ENCODE measurements around the gene RNF38. TPM values are rescaled to one million over a fixed set of nuclear protein-coding genes. Genes with fewer than 3 reads are reported as not detected.

The RNF38 gene
- total and polyA plus RNA-seq, 9 of the 15 experiments (the other 6 are each of a cell fraction or from before 2014, with no cell fraction given) = 1.6 to 9.8 (median 4.5) TPM

- Histone ChIP-seq H3K79me2 (ENCODE audit: control insufficient read depth, insufficient read depth, low read length) (no peaks in the 10 kb centered on the region), H4K20me1 (replicated peaks; ENCODE audit: control insufficient read depth, insufficient read depth, low read length) (no peaks in the 10 kb centered on the region), H3K27me3 (ENCODE audit: control insufficient read depth in 2 of 2, insufficient read depth in 2 of 2, low read length in 2 of 2) (no peaks in the 10 kb centered on the region), H3K4me1 (replicated peaks in 1 of 2; ENCODE audit: control insufficient read depth in 2 of 2, insufficient read depth in 2 of 2, low read length in 2 of 2) (no peaks in the 10 kb centered on the region; a peak in 1 of 5 replicates), H3K27ac (ENCODE audit: extremely low read depth, low read depth, low read length) (no peak overlapping the region), H3K9ac (ENCODE audit: insufficient read depth in 1 of 2, low read depth in 2 of 2, low read length in 2 of 2) (no peak overlapping the region), H3K9me3 (replicated peaks; ENCODE audit: control insufficient read depth, insufficient read depth, low read depth, low read length) (no peaks in the 10 kb centered on the region), H3K9me1 (ENCODE audit: control insufficient read depth, insufficient read depth, low read length) (no peaks in the 10 kb centered on the region), H3K4me2 (ENCODE audit: insufficient read depth, low read length) (no peak overlapping the region), H3K4me3 (no peak overlapping the region), H3K36me3 (ENCODE audit: control insufficient read depth, insufficient read depth, low read length) (no peaks in the 10 kb centered on the region), H2AFZ (ENCODE audit: low read depth, low read length) (no peak overlapping the region)
- CTCF ChIA-PET (ENCODE audit: low intra/inter-chr PET ratio) = no interaction called here
- no TSS peak for BruUV-seq (replicated peaks)
- intact Hi-C loops (cut with micrococcal nuclease) (no loop called here), in situ Hi-C loops (cut with MboI) (no loop called here)
- no peak for FAIRE-seq
- DNase-seq (ENCODE audit: extremely low read depth in 1 of 4, low spot score in 3 of 4) = no peak
- POLR2A ChIA-PET = no interaction called here
- whole genome bisulfite sequencing (ENCODE audit: insufficient coverage, low coverage, missing lambda C conversion rate) = 39% methylated on average over 3 of the region's 3 CpGs
- no peak for ATAC-seq
- TF ChIP-seq TRIM24 (IDR thresholded peaks at IDR 0.05) (no peak), BMI1 (IDR thresholded peaks at IDR 0.05; ENCODE audit: low read length) (no peak), ZNF584 (CRISPR knock-in tag; IDR thresholded peaks at IDR 0.05; ENCODE audit: low read depth) (no peak), LCOR (CRISPR knock-in tag; IDR thresholded peaks at IDR 0.05) (no peak), SIX5 (IDR thresholded peaks at IDR 0.05; ENCODE audit: borderline replicate concordance in 1 of 2, insufficient read depth in 1 of 2, low read depth in 1 of 2, low read length in 2 of 2) (no peak), HNRNPLL (IDR thresholded peaks at IDR 0.05; ENCODE audit: low read depth, low read length, poor library complexity, severe bottlenecking) (no peak), HNRNPL (IDR thresholded peaks at IDR 0.05; ENCODE audit: low read depth, low read length) (no peak), GABPA (tag; conservative IDR thresholded peaks at IDR 0.05; ENCODE audit: low read depth) (no peak), ZNF778 (CRISPR knock-in tag; IDR thresholded peaks at IDR 0.05) (no peak), ZNF76 (CRISPR knock-in tag; IDR thresholded peaks at IDR 0.05; ENCODE audit: borderline replicate concordance) (no peak), CHD2 (IDR thresholded peaks at IDR 0.05; ENCODE audit: low read depth, low read length) (no peak)
- TF ChIP-seq, protein P1, sequence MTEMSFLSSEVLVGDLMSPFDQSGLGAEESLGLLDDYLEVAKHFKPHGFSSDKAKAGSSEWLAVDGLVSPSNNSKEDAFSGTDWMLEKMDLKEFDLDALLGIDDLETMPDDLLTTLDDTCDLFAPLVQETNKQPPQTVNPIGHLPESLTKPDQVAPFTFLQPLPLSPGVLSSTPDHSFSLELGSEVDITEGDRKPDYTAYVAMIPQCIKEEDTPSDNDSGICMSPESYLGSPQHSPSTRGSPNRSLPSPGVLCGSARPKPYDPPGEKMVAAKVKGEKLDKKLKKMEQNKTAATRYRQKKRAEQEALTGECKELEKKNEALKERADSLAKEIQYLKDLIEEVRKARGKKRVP (CRISPR knock-in tag; IDR thresholded peaks at IDR 0.05) = no peak
- TF ChIP-seq, protein P2, sequence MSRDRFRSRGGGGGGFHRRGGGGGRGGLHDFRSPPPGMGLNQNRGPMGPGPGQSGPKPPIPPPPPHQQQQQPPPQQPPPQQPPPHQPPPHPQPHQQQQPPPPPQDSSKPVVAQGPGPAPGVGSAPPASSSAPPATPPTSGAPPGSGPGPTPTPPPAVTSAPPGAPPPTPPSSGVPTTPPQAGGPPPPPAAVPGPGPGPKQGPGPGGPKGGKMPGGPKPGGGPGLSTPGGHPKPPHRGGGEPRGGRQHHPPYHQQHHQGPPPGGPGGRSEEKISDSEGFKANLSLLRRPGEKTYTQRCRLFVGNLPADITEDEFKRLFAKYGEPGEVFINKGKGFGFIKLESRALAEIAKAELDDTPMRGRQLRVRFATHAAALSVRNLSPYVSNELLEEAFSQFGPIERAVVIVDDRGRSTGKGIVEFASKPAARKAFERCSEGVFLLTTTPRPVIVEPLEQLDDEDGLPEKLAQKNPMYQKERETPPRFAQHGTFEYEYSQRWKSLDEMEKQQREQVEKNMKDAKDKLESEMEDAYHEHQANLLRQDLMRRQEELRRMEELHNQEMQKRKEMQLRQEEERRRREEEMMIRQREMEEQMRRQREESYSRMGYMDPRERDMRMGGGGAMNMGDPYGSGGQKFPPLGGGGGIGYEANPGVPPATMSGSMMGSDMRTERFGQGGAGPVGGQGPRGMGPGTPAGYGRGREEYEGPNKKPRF (IDR thresholded peaks at IDR 0.05; ENCODE audit: low read depth, low read length) = no peak
- TF ChIP-seq, protein P3, sequence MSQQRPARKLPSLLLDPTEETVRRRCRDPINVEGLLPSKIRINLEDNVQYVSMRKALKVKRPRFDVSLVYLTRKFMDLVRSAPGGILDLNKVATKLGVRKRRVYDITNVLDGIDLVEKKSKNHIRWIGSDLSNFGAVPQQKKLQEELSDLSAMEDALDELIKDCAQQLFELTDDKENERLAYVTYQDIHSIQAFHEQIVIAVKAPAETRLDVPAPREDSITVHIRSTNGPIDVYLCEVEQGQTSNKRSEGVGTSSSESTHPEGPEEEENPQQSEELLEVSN (IDR thresholded peaks at IDR 0.05; ENCODE audit: borderline replicate concordance in 1 of 2, extremely low read depth in 1 of 2, insufficient read depth in 1 of 2, insufficient read length in 1 of 2, low read depth in 1 of 2, low read length in 1 of 2, poor library complexity in 1 of 2, severe bottlenecking in 1 of 2) = no peak
- TF ChIP-seq, protein P4, sequence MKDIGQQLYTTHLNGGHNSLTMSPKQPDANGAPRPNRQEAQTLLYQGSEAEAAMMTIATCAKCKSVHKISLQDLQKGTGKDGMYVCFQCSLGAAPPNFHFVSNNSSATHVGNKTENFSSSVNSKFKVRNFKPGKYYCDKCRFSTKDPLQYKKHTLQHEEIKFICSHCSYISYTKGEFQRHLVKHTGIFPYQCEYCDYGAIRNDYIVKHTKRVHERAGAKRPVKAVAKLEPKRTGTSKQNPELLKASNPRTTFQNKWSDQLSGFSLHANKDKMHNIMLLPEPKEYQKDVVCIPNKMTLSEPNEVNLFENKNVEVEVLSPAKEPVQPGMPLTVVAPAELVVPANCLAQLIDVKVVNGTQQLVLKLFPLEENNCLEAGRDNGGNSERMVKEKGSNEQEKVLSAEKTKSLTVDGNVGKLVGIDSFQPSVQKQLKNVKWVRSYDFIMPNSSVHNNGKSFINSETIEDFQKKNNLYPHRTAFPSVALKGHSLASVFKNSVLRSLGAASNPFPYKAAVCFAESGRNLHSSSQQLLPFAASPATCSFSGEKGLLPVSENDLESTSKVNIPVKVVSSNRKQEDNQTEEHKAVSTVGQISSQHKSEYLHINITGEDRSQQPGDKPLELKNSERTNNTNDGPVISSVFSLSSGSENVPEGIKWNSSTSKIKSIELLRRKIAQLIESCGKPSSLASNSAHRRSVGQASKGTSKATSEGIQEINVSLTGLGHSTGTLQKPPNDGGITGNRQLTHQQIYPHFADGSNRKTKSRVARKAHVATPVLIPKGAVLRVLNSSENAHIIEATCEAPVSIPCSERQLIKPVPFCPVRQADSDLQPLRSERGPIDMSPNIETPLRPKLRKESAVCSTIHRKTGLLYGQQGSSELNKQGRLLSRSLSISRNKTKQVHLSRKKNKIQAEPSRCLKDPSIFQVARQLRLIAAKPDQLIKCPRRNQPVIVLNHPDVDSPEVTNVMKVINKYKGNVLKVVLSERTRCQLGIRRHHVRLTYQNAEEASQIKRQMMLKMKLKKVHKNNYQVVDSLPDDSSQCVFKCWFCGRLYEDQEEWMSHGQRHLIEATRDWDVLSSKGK (CRISPR knock-in tag; IDR thresholded peaks at IDR 0.05) = no peak
These were observed 101.5 kb downstream of the RNF38 start for GRCh38 chr9:36298566-36298965.

Measured in K562 (cell line).